ENCODE results near the gene KHSRP.

- TF ChIP-seq, protein P1, sequence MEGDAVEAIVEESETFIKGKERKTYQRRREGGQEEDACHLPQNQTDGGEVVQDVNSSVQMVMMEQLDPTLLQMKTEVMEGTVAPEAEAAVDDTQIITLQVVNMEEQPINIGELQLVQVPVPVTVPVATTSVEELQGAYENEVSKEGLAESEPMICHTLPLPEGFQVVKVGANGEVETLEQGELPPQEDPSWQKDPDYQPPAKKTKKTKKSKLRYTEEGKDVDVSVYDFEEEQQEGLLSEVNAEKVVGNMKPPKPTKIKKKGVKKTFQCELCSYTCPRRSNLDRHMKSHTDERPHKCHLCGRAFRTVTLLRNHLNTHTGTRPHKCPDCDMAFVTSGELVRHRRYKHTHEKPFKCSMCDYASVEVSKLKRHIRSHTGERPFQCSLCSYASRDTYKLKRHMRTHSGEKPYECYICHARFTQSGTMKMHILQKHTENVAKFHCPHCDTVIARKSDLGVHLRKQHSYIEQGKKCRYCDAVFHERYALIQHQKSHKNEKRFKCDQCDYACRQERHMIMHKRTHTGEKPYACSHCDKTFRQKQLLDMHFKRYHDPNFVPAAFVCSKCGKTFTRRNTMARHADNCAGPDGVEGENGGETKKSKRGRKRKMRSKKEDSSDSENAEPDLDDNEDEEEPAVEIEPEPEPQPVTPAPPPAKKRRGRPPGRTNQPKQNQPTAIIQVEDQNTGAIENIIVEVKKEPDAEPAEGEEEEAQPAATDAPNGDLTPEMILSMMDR (IDR thresholded peaks at IDR 0.05; ENCODE audit: poor library complexity), result no peak
- no peak for TF ChIP-seq EZH2 (IDR thresholded peaks at IDR 0.05; ENCODE audit: borderline replicate concordance)
Observed at GRCh38 chr19:6413721-6414643, 10.6 kb downstream of the KHSRP start.
